ENCODE results near the gene SAMD15. TPM values are rescaled to one million over a fixed set of nuclear protein-coding genes. Genes with fewer than 3 reads are reported as not detected.
"Not testable (repeated sequence)": the region's sequence is repeated elsewhere in the genome, so short reads cannot be mapped to it uniquely, and the experiment has no call there.

SAMD15 gene
- 3.0 and 4.5 TPM in 2 replicates for total RNA-seq (2014; rRNA removed; shearing (Covaris generic))

- DNase-seq (ENCODE audit: low read depth) = peak; percentile 90
Measured at GRCh38 chr14:77376771-77377501, at the start of gene SAMD15, which contains the start of gene TMED8. TSS of gene SAMD15 (plus strand) at chr14:77377379. CDS start at chr14:77377419, 40 bp downstream. TSS of gene TMED8 (minus strand) at chr14:77377094. CDS start at chr14:77377053, 41 bp downstream.

GRCh38 chr14:77329872-77330271 is 47.3 kb upstream of the SAMD15 start:
- DNase-seq (ENCODE audit: low read depth) = no peak

- DNase-seq (ENCODE audit: low read depth) = no peak
Measured at GRCh38 chr14:77335576-77335975, 41.6 kb upstream of the SAMD15 start.

- not testable (repeated sequence) for DNase-seq (ENCODE audit: low read depth)
Measured at GRCh38 chr14:77337255-77337654, 39.9 kb upstream of the SAMD15 start.

- no peak for DNase-seq (ENCODE audit: low read depth)
Measured at GRCh38 chr14:77337880-77338279, 39.3 kb upstream of the SAMD15 start.

- DNase-seq (ENCODE audit: low read depth) = no peak
Measured at GRCh38 chr14:77338302-77338701, 38.9 kb upstream of the SAMD15 start.

- DNase-seq (ENCODE audit: low read depth) = no peak
Measured at GRCh38 chr14:77339407-77339806, 37.8 kb upstream of the SAMD15 start.

GRCh38 chr14:77340389-77340788 is 36.8 kb upstream of the SAMD15 start:
- DNase-seq (ENCODE audit: low read depth) = no peak

GRCh38 chr14:77342726-77343397 is 34.3 kb upstream of the SAMD15 start:
- DNase-seq (ENCODE audit: low read depth) = no peak

- DNase-seq (ENCODE audit: low read depth) = no peak
Measured at GRCh38 chr14:77343662-77344061, 33.5 kb upstream of the SAMD15 start.

- no peak for DNase-seq (ENCODE audit: low read depth)
Measured at GRCh38 chr14:77344377-77344996, 32.7 kb upstream of the SAMD15 start.

- no peak for DNase-seq (ENCODE audit: low read depth)
Measured at GRCh38 chr14:77346495-77346894, 30.7 kb upstream of the SAMD15 start.

- no peak for DNase-seq (ENCODE audit: low read depth)
Measured at GRCh38 chr14:77347751-77348150, 29.4 kb upstream of the SAMD15 start.

- DNase-seq (ENCODE audit: low read depth) = no peak
Measured at GRCh38 chr14:77353469-77354141, 23.6 kb upstream of the SAMD15 start.

- DNase-seq (ENCODE audit: low read depth) = no peak
Measured at GRCh38 chr14:77355811-77356210, 21.4 kb upstream of the SAMD15 start.

- no peak for DNase-seq (ENCODE audit: low read depth)
Measured at GRCh38 chr14:77356899-77357298, 20.3 kb upstream of the SAMD15 start.

GRCh38 chr14:77359626-77360025 is 17.6 kb upstream of the SAMD15 start:
- no peak for DNase-seq (ENCODE audit: low read depth)

GRCh38 chr14:77364146-77364545 is 13.0 kb upstream of the SAMD15 start:
- DNase-seq (ENCODE audit: low read depth) = no peak

- DNase-seq (ENCODE audit: low read depth) = no peak
Measured at GRCh38 chr14:77369285-77369684, 7.9 kb upstream of the SAMD15 start.

- peak; percentile 22 for DNase-seq (ENCODE audit: low read depth)
Measured at GRCh38 chr14:77372304-77372841, 4.8 kb upstream of the SAMD15 start.

- no peak for DNase-seq (ENCODE audit: low read depth)
Measured at GRCh38 chr14:77375164-77375950, 1.8 kb upstream of the SAMD15 start.
